Measurements from ENCODE around the gene TARP.

DNA sequence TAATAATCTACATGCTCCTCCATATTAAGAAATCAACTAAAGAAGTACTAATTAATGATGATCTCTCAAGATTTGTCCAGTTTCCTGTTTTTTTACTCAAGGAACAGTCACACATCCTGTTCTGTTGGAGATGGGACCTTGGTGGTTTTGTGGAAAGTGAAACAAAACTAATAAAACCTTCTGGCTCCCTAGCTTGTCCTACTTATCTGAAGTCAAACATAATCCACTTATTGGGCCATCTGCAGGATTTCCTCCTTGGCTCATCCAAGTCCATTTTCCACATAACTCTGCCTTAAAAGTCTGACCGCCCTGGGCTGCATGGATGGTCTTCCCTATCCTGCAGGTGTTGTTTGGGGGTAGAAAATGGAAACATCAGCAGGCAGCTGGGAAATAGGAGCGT, 39.4 kb upstream of the TARP start:
- TF ChIP-seq, protein P1, sequence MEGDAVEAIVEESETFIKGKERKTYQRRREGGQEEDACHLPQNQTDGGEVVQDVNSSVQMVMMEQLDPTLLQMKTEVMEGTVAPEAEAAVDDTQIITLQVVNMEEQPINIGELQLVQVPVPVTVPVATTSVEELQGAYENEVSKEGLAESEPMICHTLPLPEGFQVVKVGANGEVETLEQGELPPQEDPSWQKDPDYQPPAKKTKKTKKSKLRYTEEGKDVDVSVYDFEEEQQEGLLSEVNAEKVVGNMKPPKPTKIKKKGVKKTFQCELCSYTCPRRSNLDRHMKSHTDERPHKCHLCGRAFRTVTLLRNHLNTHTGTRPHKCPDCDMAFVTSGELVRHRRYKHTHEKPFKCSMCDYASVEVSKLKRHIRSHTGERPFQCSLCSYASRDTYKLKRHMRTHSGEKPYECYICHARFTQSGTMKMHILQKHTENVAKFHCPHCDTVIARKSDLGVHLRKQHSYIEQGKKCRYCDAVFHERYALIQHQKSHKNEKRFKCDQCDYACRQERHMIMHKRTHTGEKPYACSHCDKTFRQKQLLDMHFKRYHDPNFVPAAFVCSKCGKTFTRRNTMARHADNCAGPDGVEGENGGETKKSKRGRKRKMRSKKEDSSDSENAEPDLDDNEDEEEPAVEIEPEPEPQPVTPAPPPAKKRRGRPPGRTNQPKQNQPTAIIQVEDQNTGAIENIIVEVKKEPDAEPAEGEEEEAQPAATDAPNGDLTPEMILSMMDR (IDR thresholded peaks at IDR 0.05; ENCODE audit: low read depth, low read length) = no peak
- TF ChIP-seq EZH2phosphoT487 (IDR thresholded peaks at IDR 0.05; ENCODE audit: low read depth) = no peak

All from OCI-LY3 (cell line).